Activated CD8-positive, alpha-beta T cell treated with anti-CD3 and anti-CD28 coated beads, Interleukin-2, amount 10 ng/mL, durations not matched to agents 7 days and 5 days (primary cell): ENCODE measurements around the gene SMARCA4. TPM values are rescaled to one million over a fixed set of nuclear protein-coding genes. Genes with fewer than 3 reads are reported as not detected.

Source experiments
- ATAC-seq: fragments of 150-1000 bp; cut with Tn5 transposase; one replicate; pipeline ENCODE4 v1.10.0; 2021; ENCODE audit warnings: moderate library complexity
- CTCF ChIA-PET: fragments of 350-600 bp; sonication (Branson Sonifier 250); formaldehyde crosslinking; loops from one replicate; lab custom pipeline; 2021; ENCODE audit warnings: antibody characterized with exemption; lab: Charles Lee
- POLR2A ChIA-PET: fragments of 350-600 bp; sonication (Branson Sonifier 250); formaldehyde crosslinking; loops from one replicate; lab custom pipeline; 2021; ENCODE audit warnings: antibody characterized with exemption; lab: Charles Lee
- DNase-seq: peaks from one replicate; pipeline ENCODE4 v3.0.0-alpha.2; 2020
- H3K27ac Mint-ChIP-seq: one replicate; pipeline ENCODE4 v1.8.0; 2021; ENCODE audit warnings: mild to moderate bottlenecking, mixed read lengths
- H3K27me3 Mint-ChIP-seq: one replicate; pipeline ENCODE4 v1.8.0; 2021; ENCODE audit warnings: low read depth, mixed read lengths
- H3K36me3 Mint-ChIP-seq: one replicate; pipeline ENCODE4 v1.8.0; 2021; ENCODE audit warnings: low read depth, mixed read lengths
- H3K4me1 Mint-ChIP-seq: one replicate; pipeline ENCODE4 v1.8.0; 2021; ENCODE audit warnings: low read depth, mixed read lengths
- H3K4me3 Mint-ChIP-seq: one replicate; pipeline ENCODE4 v1.8.0; 2021; ENCODE audit warnings: mild to moderate bottlenecking, mixed read lengths
- H3K9me3 Mint-ChIP-seq: one replicate; pipeline ENCODE4 v1.8.0; 2022; ENCODE audit warnings: mixed read lengths; ENCODE audit not compliant: insufficient read depth
- total RNA-seq, 2 experiments: library from RNA; stranded (reverse); gene quantifications; one replicate each; pipeline ENCODE4 v1.2.3, GENCODE V29; 2021

Gene SMARCA4
- total RNA-seq, 2 experiments from 2014 or later, result 108 to 115 TPM

DNA sequence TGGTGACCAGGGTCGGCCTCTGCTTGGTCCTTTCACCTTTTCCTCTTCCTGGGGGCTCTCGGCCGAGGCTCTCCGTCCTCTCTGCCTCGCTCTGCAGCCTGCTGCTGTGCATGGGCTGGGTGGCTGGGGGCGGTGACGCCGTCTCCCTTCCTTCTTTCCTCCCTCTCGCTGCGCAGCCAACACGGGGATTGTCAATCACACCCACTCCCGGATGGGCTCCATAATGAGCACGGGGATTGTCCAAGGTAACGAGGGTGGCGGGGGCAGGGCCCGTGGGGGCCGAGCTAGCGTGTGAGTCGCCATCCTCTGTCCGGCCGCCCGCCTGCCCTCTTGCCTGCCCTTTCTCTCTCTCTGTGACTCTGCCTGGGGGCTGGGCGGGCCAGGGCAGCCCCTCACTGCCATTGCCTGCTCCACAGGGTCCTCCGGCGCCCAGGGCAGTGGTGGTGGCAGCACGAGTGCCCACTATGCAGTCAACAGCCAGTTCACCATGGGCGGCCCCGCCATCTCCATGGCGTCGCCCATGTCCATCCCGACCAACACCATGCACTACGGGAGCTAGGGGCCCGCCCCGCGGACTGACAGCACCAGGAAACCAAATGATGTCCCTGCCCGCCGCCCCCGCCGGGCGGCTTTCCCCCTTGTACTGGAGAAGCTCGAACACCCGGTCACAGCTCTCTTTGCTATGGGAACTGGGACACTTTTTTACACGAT is 39.5 kb upstream of the SMARCA4 start:
- H3K27me3 Mint-ChIP-seq, result no peaks in the 10 kb centered on the region

DNA sequence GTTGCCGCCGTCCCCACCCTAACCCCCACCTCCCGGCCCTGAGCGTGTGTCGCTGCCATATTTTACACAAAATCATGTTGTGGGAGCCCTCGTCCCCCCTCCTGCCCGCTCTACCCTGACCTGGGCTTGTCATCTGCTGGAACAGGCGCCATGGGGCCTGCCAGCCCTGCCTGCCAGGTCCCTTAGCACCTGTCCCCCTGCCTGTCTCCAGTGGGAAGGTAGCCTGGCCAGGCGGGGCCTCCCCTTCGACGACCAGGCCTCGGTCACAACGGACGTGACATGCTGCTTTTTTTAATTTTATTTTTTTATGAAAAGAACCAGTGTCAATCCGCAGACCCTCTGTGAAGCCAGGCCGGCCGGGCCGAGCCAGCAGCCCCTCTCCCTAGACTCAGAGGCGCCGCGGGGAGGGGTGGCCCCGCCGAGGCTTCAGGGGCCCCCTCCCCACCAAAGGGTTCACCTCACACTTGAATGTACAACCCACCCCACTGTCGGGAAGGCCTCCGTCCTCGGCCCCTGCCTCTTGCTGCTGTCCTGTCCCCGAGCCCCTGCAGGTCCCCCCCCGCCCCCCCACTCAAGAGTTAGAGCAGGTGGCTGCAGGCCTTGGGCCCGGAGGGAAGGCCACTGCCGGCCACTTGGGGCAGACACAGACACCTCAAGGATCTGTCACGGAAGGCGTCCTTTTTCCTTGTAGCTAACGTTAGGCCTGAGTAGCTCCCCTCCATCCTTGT is 38.8 kb upstream of the SMARCA4 start:
- H3K27ac Mint-ChIP-seq, result no peak overlapping the region
- ATAC-seq (no peak), DNase-seq (no peak)
- CTCF ChIA-PET, result no interaction called here
- H3K4me3 Mint-ChIP-seq, result no peak overlapping the region
- POLR2A ChIA-PET, result no interaction called here
- peaks cover 11% of the 10 kb centered on the region for H3K36me3 Mint-ChIP-seq
- H3K4me1 Mint-ChIP-seq, result peaks cover under 1% of the 10 kb centered on the region
- H3K9me3 Mint-ChIP-seq, result no peaks in the 10 kb centered on the region
- no peaks in the 10 kb centered on the region for H3K27me3 Mint-ChIP-seq

More for the DNA sequence above, 39.5 kb upstream of the SMARCA4 start:
- POLR2A ChIA-PET, result no interaction called here
- H3K4me3 Mint-ChIP-seq, result no peak overlapping the region
- DNase-seq (no peak), ATAC-seq (no peak)
- peaks cover 11% of the 10 kb centered on the region for H3K36me3 Mint-ChIP-seq
- no peaks in the 10 kb centered on the region for H3K9me3 Mint-ChIP-seq
- H3K4me1 Mint-ChIP-seq, result no peaks in the 10 kb centered on the region
- CTCF ChIA-PET, result no interaction called here
- H3K27ac Mint-ChIP-seq, result no peak overlapping the region

- no peaks in the 10 kb centered on the region for H3K9me3 Mint-ChIP-seq
- DNase-seq (no peak), ATAC-seq (no peak)
- H3K4me1 Mint-ChIP-seq, result peaks cover 6% of the 10 kb centered on the region
- ChIA-PET POLR2A (no interaction called here), CTCF (no interaction called here)
- H3K27ac Mint-ChIP-seq, result no peak overlapping the region
- no peak overlapping the region for H3K4me3 Mint-ChIP-seq
- H3K36me3 Mint-ChIP-seq, result peaks cover 11% of the 10 kb centered on the region
- H3K27me3 Mint-ChIP-seq, result no peaks in the 10 kb centered on the region
Measured at GRCh38 chr19:10922638-10923014, 38.2 kb upstream of the SMARCA4 start.

DNA sequence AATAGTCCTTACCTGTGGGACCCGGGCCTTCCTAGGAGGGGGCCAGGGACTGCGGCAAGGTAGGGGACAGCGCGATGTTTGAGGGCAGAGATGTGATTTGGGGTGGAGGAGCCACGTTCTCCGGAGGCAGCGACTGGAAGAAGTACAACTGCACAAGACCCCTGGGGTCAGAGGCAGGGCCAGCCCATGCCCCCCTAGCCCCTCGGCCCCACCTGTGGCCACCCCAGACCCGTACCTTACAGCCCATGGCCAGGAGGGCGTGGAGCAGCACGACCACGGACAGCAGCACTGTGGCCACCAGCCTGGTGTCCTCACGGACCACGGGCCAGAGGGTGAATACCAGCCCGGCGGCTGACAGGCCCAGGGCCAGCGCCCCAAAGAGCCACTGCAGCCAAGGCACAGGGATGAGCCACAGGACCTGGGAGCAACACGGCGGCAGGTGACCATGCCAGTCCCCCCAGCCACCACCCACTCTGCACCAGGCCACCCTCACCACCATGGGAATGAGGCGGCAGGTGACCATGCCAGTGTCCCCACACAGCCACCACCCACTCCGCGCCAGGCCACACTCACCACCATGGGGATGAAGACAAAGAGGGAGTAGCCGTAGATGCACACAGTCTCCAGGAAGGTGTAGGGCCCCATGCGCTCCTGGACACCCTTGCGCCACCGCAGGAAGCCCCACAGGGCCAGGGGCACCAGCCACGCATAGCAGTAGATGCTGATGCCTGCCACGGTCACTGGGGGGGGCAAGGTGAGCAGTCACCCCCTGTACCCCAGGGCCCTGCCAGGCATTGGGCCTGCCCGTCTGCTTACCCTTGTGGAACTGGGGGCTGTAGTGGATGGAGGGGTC is 37.3 kb upstream of the SMARCA4 start:
- Mint-ChIP-seq H3K4me3 (no peak overlapping the region), H3K9me3 (no peaks in the 10 kb centered on the region), H3K4me1 (peaks cover 11% of the 10 kb centered on the region), H3K27me3 (no peaks in the 10 kb centered on the region), H3K27ac (no peak overlapping the region), H3K36me3 (peaks cover 11% of the 10 kb centered on the region)
- CTCF ChIA-PET, result no interaction called here
- no peak for ATAC-seq
- DNase-seq, result no peak
- POLR2A ChIA-PET, result no interaction called here

GRCh38 chr19:10924597-10924996 is 36.2 kb upstream of the SMARCA4 start:
- no peaks in the 10 kb centered on the region for H3K27me3 Mint-ChIP-seq
- no peak overlapping the region for H3K4me3 Mint-ChIP-seq
- H3K9me3 Mint-ChIP-seq, result no peaks in the 10 kb centered on the region
- ChIA-PET POLR2A (interaction anchor here (0.5 kb wide), 1 partner anchor 12 kb away, joined by 3 read pairs; no protein-coding TSS in a partner anchor), CTCF (no interaction called here)
- DNase-seq, result no peak
- peak overlapping the region; percentile 20 for H3K27ac Mint-ChIP-seq
- H3K36me3 Mint-ChIP-seq, result peaks cover 16% of the 10 kb centered on the region
- H3K4me1 Mint-ChIP-seq, result peaks cover 14% of the 10 kb centered on the region
- no peak for ATAC-seq

DNA sequence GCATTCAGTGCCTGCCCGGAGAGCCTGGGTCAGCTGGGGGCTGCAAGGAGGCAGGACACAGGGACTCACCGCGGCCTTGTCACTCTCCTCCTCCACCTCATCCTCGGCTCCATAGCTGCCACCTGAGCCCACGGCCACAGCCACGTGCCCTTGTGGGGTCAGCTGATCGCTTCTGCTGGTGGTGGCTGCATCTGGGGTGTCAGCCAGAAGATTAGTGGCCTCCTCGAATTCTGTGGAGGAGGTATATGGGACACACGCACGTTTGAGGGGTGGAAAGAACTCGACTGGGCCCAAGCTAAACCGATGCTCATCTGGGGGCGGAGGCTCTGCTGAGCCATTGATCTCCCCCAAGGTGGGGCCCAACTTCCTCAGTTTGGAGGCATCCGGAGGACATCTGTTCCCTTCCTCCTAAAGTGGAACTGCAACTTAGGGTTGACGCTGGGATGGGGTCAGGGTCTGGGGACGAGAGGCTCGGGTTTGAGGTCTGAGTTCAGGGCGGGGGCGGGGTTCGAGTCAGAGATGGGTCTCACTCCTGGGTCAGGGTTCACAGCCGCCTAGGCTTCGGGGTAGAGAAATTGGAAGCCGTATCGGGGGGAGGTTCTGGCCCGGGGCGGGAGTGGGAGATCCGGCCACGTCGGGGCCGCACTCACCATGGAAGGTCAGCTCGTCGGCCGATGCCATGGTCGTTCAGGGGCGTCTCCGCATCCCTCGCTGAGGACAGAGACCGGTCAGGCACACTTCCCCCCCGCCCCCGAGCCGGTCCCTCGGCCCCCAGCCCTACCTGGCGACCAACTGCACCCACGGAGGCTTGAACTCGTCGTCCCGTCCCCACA is 32.9 kb upstream of the SMARCA4 start:
- ChIA-PET CTCF (interaction anchor here (0.6 to 1.1 kb wide), 5 partner anchors 9 to 108 kb away, joined by 3 to 5 read pairs (median 4); no protein-coding TSS in a partner anchor), POLR2A (interaction anchor here (0.8 to 1.0 kb wide), 3 partner anchors 55 to 161 kb away, joined by 3 to 4 read pairs (median 3); partner anchors contain the start of genes CARM1 and LDLR)
- Mint-ChIP-seq H3K27ac (peak overlapping the region; percentile 92), H3K27me3 (no peaks in the 10 kb centered on the region), H3K4me3 (peak overlapping the region; percentile 95), H3K4me1 (peaks cover 24% of the 10 kb centered on the region), H3K9me3 (no peaks in the 10 kb centered on the region), H3K36me3 (peaks cover 19% of the 10 kb centered on the region)
- DNase-seq (peak; percentile 30), ATAC-seq (peak; percentile 2)

- POLR2A ChIA-PET, result no interaction called here
- peak; percentile 97 for DNase-seq
- Mint-ChIP-seq H3K4me3 (peak within 1 kb of the TSS; percentile 95), H3K36me3 (peaks cover 19% of the 10 kb centered on the region), H3K4me1 (peaks cover 24% of the 10 kb centered on the region), H3K27ac (peak within 1 kb of the TSS; percentile 92), H3K9me3 (no peaks in the 10 kb centered on the region), H3K27me3 (no peaks in the 10 kb centered on the region)
- ATAC-seq, result peak; percentile 91
- CTCF ChIA-PET, result interaction anchor here (2.2 kb wide), 1 partner anchor 13 kb away, joined by 13 read pairs; no protein-coding TSS in a partner anchor
Measured at GRCh38 chr19:10928563-10929401, 32.0 kb upstream of the SMARCA4 start, which contains the start of the genes TIMM29 and YIPF2. Gene TIMM29 (plus strand): TSS chr19:10928811. CDS start chr19:10928823, 12 bp downstream. Gene YIPF2 (minus strand): TSS chr19:10928639. CDS start chr19:10928410, 229 bp downstream.

DNA sequence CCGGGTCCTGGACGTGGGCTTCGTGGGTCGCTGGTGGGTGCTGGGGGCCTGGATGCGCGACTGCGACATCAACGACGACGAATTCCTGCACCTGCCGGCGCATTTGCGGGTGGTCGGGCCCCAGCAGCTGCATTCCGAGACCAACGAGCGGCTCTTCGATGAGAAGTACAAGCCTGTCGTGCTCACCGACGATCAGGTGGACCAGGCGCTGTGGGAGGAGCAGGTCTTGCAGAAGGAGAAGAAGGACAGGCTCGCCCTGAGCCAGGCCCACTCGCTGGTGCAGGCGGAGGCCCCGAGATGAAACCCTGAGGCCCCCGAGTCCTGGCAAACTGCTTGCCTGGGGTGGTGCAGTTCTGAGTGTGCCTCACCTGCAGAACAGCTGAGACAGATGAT is 31.4 kb upstream of the SMARCA4 start:
- Mint-ChIP-seq H3K27me3 (no peaks in the 10 kb centered on the region), H3K27ac (peak overlapping the region; percentile 72), H3K4me3 (peak overlapping the region; percentile 95), H3K36me3 (peaks cover 19% of the 10 kb centered on the region), H3K9me3 (no peaks in the 10 kb centered on the region), H3K4me1 (peaks cover 24% of the 10 kb centered on the region)
- ATAC-seq (no peak), DNase-seq (peak; percentile 26)
- ChIA-PET CTCF (interaction anchor here (1.3 to 2.2 kb wide), 3 partner anchors 12 to 106 kb away, joined by 3 to 13 read pairs (median 5); no protein-coding TSS in a partner anchor), POLR2A (no interaction called here)

DNA sequence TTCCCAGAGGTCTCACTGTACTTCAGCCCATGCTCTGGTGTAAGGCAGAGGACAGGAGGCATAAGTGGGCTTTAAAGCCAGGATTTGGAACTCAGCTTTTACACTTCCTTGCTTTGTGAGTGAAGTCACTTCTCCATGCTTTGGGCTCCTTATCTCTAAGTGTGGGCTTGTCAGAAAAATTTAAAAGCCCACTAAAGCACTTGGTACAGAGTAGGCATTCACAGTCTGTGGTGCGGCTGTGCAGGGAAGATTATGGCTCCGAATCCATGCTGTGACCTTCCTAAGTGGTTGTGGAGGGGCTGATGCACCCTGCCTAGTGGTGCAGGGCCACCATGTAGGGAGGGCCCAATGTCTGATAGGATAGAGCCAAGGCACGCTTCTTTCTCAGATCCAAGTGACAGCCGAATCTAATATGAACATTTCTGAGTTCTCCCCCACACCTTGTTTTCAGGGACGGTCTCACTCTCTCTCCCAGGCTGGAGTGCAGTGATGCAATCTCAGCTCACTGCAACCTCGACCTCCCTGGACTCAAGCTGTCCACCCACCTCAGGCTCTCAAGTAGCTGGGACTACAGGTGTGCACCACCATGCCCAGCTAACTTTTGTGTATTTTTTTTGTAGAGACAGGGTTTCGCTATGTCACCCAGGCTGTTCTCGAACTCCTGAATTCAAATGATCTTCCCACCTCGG is 25.3 kb upstream of the SMARCA4 start:
- no peak overlapping the region for H3K27ac Mint-ChIP-seq
- DNase-seq, result no peak
- ChIA-PET CTCF (interaction anchor here (1.0 to 3.0 kb wide), 14 partner anchors 9 to 191 kb away, joined by 3 to 15 read pairs (median 5); partner anchors contain the start of gene CARM1), POLR2A (no interaction called here)
- H3K4me3 Mint-ChIP-seq, result no peak overlapping the region
- peaks cover 18% of the 10 kb centered on the region for H3K4me1 Mint-ChIP-seq
- no peaks in the 10 kb centered on the region for H3K27me3 Mint-ChIP-seq
- peaks cover 9% of the 10 kb centered on the region for H3K36me3 Mint-ChIP-seq
- no peak for ATAC-seq
- no peaks in the 10 kb centered on the region for H3K9me3 Mint-ChIP-seq
